H9 (cell line): ENCODE results near the gene CACNB4. TPM values are rescaled to one million over a fixed set of nuclear protein-coding genes. Genes with fewer than 3 reads are reported as not detected.

Experiments used
- DNase-seq: peaks from one replicate; pipeline ENCODE4 v3.0.0-alpha.2; 2017
- H2AFZ ChIP-seq: one replicate; pipeline ENCODE4 v1.6.1; 2013; ENCODE audit warnings: mild to moderate bottlenecking, low read length, control low read depth, moderate library complexity
- H2AK5ac ChIP-seq: 2 replicates; pipeline ENCODE4 v1.6.1; 2013; ENCODE audit warnings: low read length, control low read depth, mixed read lengths; ENCODE audit not compliant: insufficient read length
- H2BK120ac ChIP-seq: one replicate; pipeline ENCODE4 v1.6.1; 2013; ENCODE audit warnings: low read depth, mild to moderate bottlenecking, low read length, control low read depth, inconsistent platforms; ENCODE audit not compliant: poor library complexity, severe bottlenecking
- H2BK12ac ChIP-seq: 2 replicates; pipeline ENCODE4 v1.6.1; 2013; ENCODE audit warnings: low read length, control low read depth, mixed read lengths, low read depth; ENCODE audit not compliant: insufficient read length
- H2BK15ac ChIP-seq: 2 replicates; pipeline ENCODE4 v1.6.1; 2013; ENCODE audit warnings: low read depth, low read length, control low read depth
- H2BK20ac ChIP-seq: one replicate; pipeline ENCODE4 v1.6.1; 2013; ENCODE audit warnings: low read depth, mild to moderate bottlenecking, low read length, control low read depth, inconsistent platforms; ENCODE audit not compliant: poor library complexity, severe bottlenecking
- H2BK5ac ChIP-seq: 2 replicates; pipeline ENCODE4 v1.6.1; 2013; ENCODE audit warnings: low read length, control low read depth, mixed read lengths; ENCODE audit not compliant: insufficient read length
- H3K14ac ChIP-seq: 2 replicates; pipeline ENCODE4 v1.6.1; 2013; ENCODE audit warnings: low read length, control low read depth; ENCODE audit not compliant: insufficient read depth
- H3K18ac ChIP-seq: 2 replicates; pipeline ENCODE4 v1.6.1; 2013; ENCODE audit warnings: low read depth, mild to moderate bottlenecking, mixed read lengths, low read length, control low read depth; ENCODE audit not compliant: insufficient read length
- H3K23ac ChIP-seq: 2 replicates; pipeline ENCODE4 v1.6.1; 2013; ENCODE audit warnings: low read length, control low read depth, mixed read lengths, low read depth; ENCODE audit not compliant: insufficient read length
- H3K23me2 ChIP-seq: 2 replicates; pipeline ENCODE4 v1.6.1; 2013; ENCODE audit warnings: low read depth, mild to moderate bottlenecking, mixed read lengths, low read length, control low read depth; ENCODE audit not compliant: insufficient read length, poor library complexity, severe bottlenecking
- H3K27ac ChIP-seq: 2 replicates; pipeline ENCODE4 v1.5.1; 2013; ENCODE audit warnings: low read length, control low read depth, mixed read lengths, low read depth; ENCODE audit not compliant: insufficient read length
- H3K27me3 ChIP-seq: 2 replicates; pipeline ENCODE4 v1.6.1; 2013; ENCODE audit warnings: low read length, control low read depth, inconsistent platforms; ENCODE audit not compliant: insufficient read depth
- H3K4ac ChIP-seq: 2 replicates; pipeline ENCODE4 v1.6.1; 2013; ENCODE audit warnings: low read depth, mild to moderate bottlenecking, control low read depth, inconsistent platforms, low read length, moderate library complexity
- H3K4me1 ChIP-seq: 2 replicates; pipeline ENCODE4 v1.6.1; 2013; ENCODE audit warnings: low read length, control low read depth, inconsistent platforms; ENCODE audit not compliant: insufficient read depth
- H3K4me2 ChIP-seq: 2 replicates; pipeline ENCODE4 v1.6.1; 2013; ENCODE audit warnings: low read length, control low read depth, mixed read lengths; ENCODE audit not compliant: insufficient read length, insufficient read depth
- H3K56ac ChIP-seq: 2 replicates; pipeline ENCODE4 v1.6.1; 2013; ENCODE audit warnings: low read depth, mild to moderate bottlenecking, mixed read lengths, low read length, control low read depth; ENCODE audit not compliant: insufficient read length
- H3K79me1 ChIP-seq: 2 replicates; pipeline ENCODE4 v1.6.1; 2013; ENCODE audit warnings: low read depth, mild to moderate bottlenecking, moderate library complexity, low read length, control low read depth, inconsistent platforms; ENCODE audit not compliant: insufficient read depth, poor library complexity, severe bottlenecking
- H3K79me2 ChIP-seq: 2 replicates; pipeline ENCODE4 v1.6.1; 2013; ENCODE audit warnings: low read length, control low read depth, inconsistent platforms; ENCODE audit not compliant: insufficient read depth
- H3K9ac ChIP-seq: 2 replicates; pipeline ENCODE4 v1.6.1; 2013; ENCODE audit warnings: low read length, control low read depth, mixed read lengths; ENCODE audit not compliant: insufficient read length; ENCODE audit errors: extremely low read depth
- H3K9me3 ChIP-seq: one replicate; pipeline ENCODE4 v1.6.1; 2013; ENCODE audit warnings: low read depth, low read length, inconsistent platforms; ENCODE audit not compliant: control insufficient read depth
- H3T11ph ChIP-seq: one replicate; pipeline ENCODE4 v1.6.1; 2013; ENCODE audit warnings: mild to moderate bottlenecking, low read length, control low read depth, inconsistent platforms
- H4K20me1 ChIP-seq: one replicate; pipeline ENCODE4 v1.6.1; 2013; ENCODE audit not compliant: control insufficient read depth, insufficient read length, insufficient read depth
- H4K5ac ChIP-seq: 2 replicates; pipeline ENCODE4 v1.6.1; 2013; ENCODE audit warnings: low read depth, mild to moderate bottlenecking, mixed read lengths, low read length, control low read depth; ENCODE audit not compliant: insufficient read length
- H4K8ac ChIP-seq: replicated peaks from 2 replicates; pipeline ENCODE4 v1.6.1; 2013; ENCODE audit warnings: low read length, control low read depth, mixed read lengths, low read depth; ENCODE audit not compliant: insufficient read length
- H4K91ac ChIP-seq: 2 replicates; pipeline ENCODE4 v1.6.1; 2013; ENCODE audit warnings: low read depth, mild to moderate bottlenecking, moderate library complexity, mixed read lengths, low read length, control low read depth; ENCODE audit not compliant: insufficient read length
- H3K27ac Mint-ChIP-seq, 3 experiments: 2 replicates in 2 of 3; 3 replicates in 1 of 3; pipeline ENCODE4 v1.8.0; 2020 to 2021; ENCODE audit warnings: mixed read lengths in 3 of 3, mild to moderate bottlenecking in 1 of 3, moderate library complexity in 1 of 3
- H3K27me3 Mint-ChIP-seq: 2 replicates; pipeline ENCODE4 v1.8.0; 2021; ENCODE audit warnings: low read depth, mild to moderate bottlenecking, moderate library complexity, mixed read lengths
- H3K36me3 Mint-ChIP-seq, 3 experiments: 2 replicates in 2 of 3; 3 replicates in 1 of 3; pipeline ENCODE4 v1.8.0; 2020 to 2021; ENCODE audit warnings: low read depth in 3 of 3, mixed read lengths in 3 of 3; ENCODE audit not compliant: insufficient read depth in 1 of 3
- H3K4me1 Mint-ChIP-seq, 2 experiments: 2 replicates each; pipeline ENCODE4 v1.8.0; 2020; ENCODE audit warnings: mixed read lengths in 2 of 2
- H3K4me3 Mint-ChIP-seq, 2 experiments: 2 replicates in 1 of 2; 3 replicates in 1 of 2; pipeline ENCODE4 v1.8.0; 2020 to 2021; ENCODE audit warnings: mild to moderate bottlenecking in 2 of 2, mixed read lengths in 2 of 2, moderate library complexity in 1 of 2
- H3K9me3 Mint-ChIP-seq, 2 experiments: 2 replicates in 1 of 2; 3 replicates in 1 of 2; pipeline ENCODE4 v1.8.0; 2020; ENCODE audit warnings: mild to moderate bottlenecking in 2 of 2, mixed read lengths in 2 of 2, moderate library complexity in 1 of 2
- CTCF ChIP-seq: fragments of 200-600 bp; sonication (generic); conservative IDR thresholded peaks from 3 replicates; pipeline ENCODE4 v1.8.0; 2021; ENCODE audit warnings: antibody characterized with exemption, mild to moderate bottlenecking
- WGBS: extraction: QIAGEN DNeasy Blood & Tissue Kit; methylation state at CpG from one replicate; pipeline ENCODE4 v1.1.7; 2013; ENCODE audit warnings: missing lambda C conversion rate, low lambda C conversion rate, mixed read lengths; ENCODE audit not compliant: insufficient read length; ENCODE audit errors: extremely low coverage; 5-methylcytosine and 5-hydroxymethylcytosine counted together
- total RNA-seq: library from RNA; stranded (reverse); gene quantifications from 2 replicates; pipeline ENCODE4 v1.2.1, GENCODE V29; 2021

CACNB4 gene
- total RNA-seq, 1 experiment from 2014 or later: 1.4 TPM

- WGBS: no CpG with 5 or more reads among the region's 5 CpGs
Observed at GRCh38 chr2:152134488-152135280, 35.8 kb upstream of the CACNB4 start.

More at GRCh38 chr2:152134488-152135280, 35.8 kb upstream of the CACNB4 start:
- no peak overlapping the region for H3K4me2 ChIP-seq
- H3K9ac ChIP-seq: no peak overlapping the region
- no peak for DNase-seq
- H3K4me3 Mint-ChIP-seq: no peak overlapping the region
- H3K79me1 ChIP-seq: no peaks in the 10 kb centered on the region
- H3K79me2 ChIP-seq: no peaks in the 10 kb centered on the region
- no peak overlapping the region for H2BK15ac ChIP-seq
- H3K23me2 ChIP-seq: no peaks in the 10 kb centered on the region
- no peaks in the 10 kb centered on the region for H3K4me1 ChIP-seq
- no peaks in the 10 kb centered on the region for H3K9me3 ChIP-seq
- no peaks in the 10 kb centered on the region for H3K27me3 Mint-ChIP-seq
- H2BK120ac ChIP-seq: no peak overlapping the region
- H3K9me3 Mint-ChIP-seq: no peaks in the 10 kb centered on the region
- H3K14ac ChIP-seq: no peak overlapping the region
- H2BK12ac ChIP-seq: no peak overlapping the region
- no peak overlapping the region for H3T11ph ChIP-seq
- no peak for TF ChIP-seq CTCF
- no peak overlapping the region for H4K5ac ChIP-seq
- no peak overlapping the region for H3K23ac ChIP-seq
- H3K4me1 Mint-ChIP-seq: peaks cover 8 to 10% of the 10 kb centered on the region in 2 experiments
- no peak overlapping the region for H4K91ac ChIP-seq
- no peak overlapping the region for H2BK5ac ChIP-seq
- H4K8ac ChIP-seq: no peak overlapping the region
- no peak overlapping the region for H2BK20ac ChIP-seq
- H2AFZ ChIP-seq: no peak overlapping the region
- no peak overlapping the region for H3K4ac ChIP-seq
- H2AK5ac ChIP-seq: no peak overlapping the region
- no peak overlapping the region for H3K18ac ChIP-seq
- H3K27ac Mint-ChIP-seq: peak overlapping the region in 1 of 3 experiments; percentile 1; a peak in 1 of 7 replicates
- H3K56ac ChIP-seq: no peak overlapping the region
- peaks cover 0 to 2% (median 0%) of the 10 kb centered on the region in 3 experiments; a peak in 1 of 7 replicates for H3K36me3 Mint-ChIP-seq
- H3K27ac ChIP-seq: no peak overlapping the region
- no peaks in the 10 kb centered on the region for H4K20me1 ChIP-seq
- H3K27me3 ChIP-seq: no peaks in the 10 kb centered on the region
